GM23338 (cell line): ENCODE results near the gene ACSF3. TPM values are rescaled to one million over a fixed set of nuclear protein-coding genes. Genes with fewer than 3 reads are reported as not detected.

Source experiments
- ATAC-seq: fragments of 200-7000 bp; cut with Tn5 transposase; 3 replicates; pipeline ENCODE4 v1.9.1; 2020
- DNase-seq: peaks from one replicate; pipeline ENCODE4 v3.0.0-alpha.2; 2015; ENCODE audit warnings: low spot score
- H2AFZ ChIP-seq: fragments of 200-600 bp; sonication (generic); 2 replicates; pipeline ENCODE4 v1.8.0; 2016; ENCODE audit warnings: antibody characterized with exemption, mild to moderate bottlenecking, moderate library complexity
- H3F3A ChIP-seq: fragments of 200-600 bp; sonication (generic); replicated peaks from 2 replicates; pipeline ENCODE4 v1.8.0; 2017; ENCODE audit warnings: antibody characterized with exemption, mixed run types, low read depth
- H3K27ac ChIP-seq: fragments of 200-600 bp; sonication (generic); 2 replicates; pipeline ENCODE4 v1.6.1; 2016; ENCODE audit warnings: low read depth
- H3K27me3 ChIP-seq: fragments of 200-600 bp; sonication (generic); 2 replicates; pipeline ENCODE4 v1.8.0; 2016; ENCODE audit warnings: mild to moderate bottlenecking, mixed run types, moderate library complexity; ENCODE audit not compliant: insufficient read depth
- H3K36me3 ChIP-seq: fragments of 200-600 bp; sonication (generic); 2 replicates; pipeline ENCODE4 v1.8.0; 2016; ENCODE audit warnings: mild to moderate bottlenecking; ENCODE audit not compliant: insufficient read depth
- H3K4me1 ChIP-seq: fragments of 200-600 bp; sonication (generic); 2 replicates; pipeline ENCODE4 v1.8.0; 2016; ENCODE audit warnings: mild to moderate bottlenecking, moderate library complexity; ENCODE audit not compliant: insufficient read depth
- H3K4me2 ChIP-seq: fragments of 200-600 bp; sonication (generic); 2 replicates; pipeline ENCODE4 v1.7.1; 2017; ENCODE audit warnings: mixed run types
- H3K4me3 ChIP-seq: fragments of 200-600 bp; sonication (generic); 2 replicates; pipeline ENCODE4 v1.6.1; 2016; ENCODE audit warnings: mixed run types
- H3K79me2 ChIP-seq: fragments of 200-600 bp; sonication (generic); replicated peaks from 2 replicates; pipeline ENCODE4 v1.8.0; 2017; ENCODE audit warnings: mild to moderate bottlenecking; ENCODE audit not compliant: insufficient read depth
- H3K9me2 ChIP-seq: fragments of 200-600 bp; sonication (generic); 2 replicates; pipeline ENCODE4 v1.8.0; 2017; ENCODE audit not compliant: insufficient read depth
- H4K20me1 ChIP-seq: fragments of 200-600 bp; sonication (generic); replicated peaks from 2 replicates; pipeline ENCODE4 v1.8.0; 2017; ENCODE audit warnings: mild to moderate bottlenecking; ENCODE audit not compliant: insufficient read depth
- H3K27ac Mint-ChIP-seq: 2 replicates; pipeline ENCODE4 v1.8.0; 2020; ENCODE audit warnings: inconsistent platforms, mild to moderate bottlenecking, moderate library complexity, mixed read lengths
- H3K27me3 Mint-ChIP-seq: 3 replicates; pipeline ENCODE4 v1.8.0; 2022; ENCODE audit warnings: low read depth, mild to moderate bottlenecking, moderate library complexity, mixed read lengths, inconsistent platforms; ENCODE audit not compliant: insufficient read depth, poor library complexity
- H3K36me3 Mint-ChIP-seq: 3 replicates; pipeline ENCODE4 v1.8.0; 2021; ENCODE audit warnings: low read depth, mild to moderate bottlenecking, inconsistent platforms, moderate library complexity, mixed read lengths
- H3K4me1 Mint-ChIP-seq: 3 replicates; pipeline ENCODE4 v1.8.0; 2020; ENCODE audit warnings: mild to moderate bottlenecking, inconsistent platforms, mixed read lengths
- H3K4me3 Mint-ChIP-seq: 3 replicates; pipeline ENCODE4 v1.8.0; 2021; ENCODE audit warnings: moderate library complexity, mild to moderate bottlenecking, inconsistent platforms, mixed read lengths
- H3K9me3 Mint-ChIP-seq: 3 replicates; pipeline ENCODE4 v1.8.0; 2020; ENCODE audit warnings: moderate library complexity, mild to moderate bottlenecking, inconsistent platforms, mixed read lengths
- CTCF ChIP-seq, 2 experiments: fragments of 200-600 bp in 1 of 2; sonication (generic) in 1 of 2; conservative IDR thresholded peaks; 2 replicates each; pipeline versions ENCODE4 v1.5.1 to v1.6.1; 2016 to 2017; ENCODE audit warnings: antibody characterized with exemption in 2 of 2, low read depth in 2 of 2, mild to moderate bottlenecking in 2 of 2, moderate library complexity in 1 of 2
- EZH2 ChIP-seq: fragments of 200-600 bp; sonication (generic); IDR thresholded peaks from one replicate; pipeline ENCODE4 v1.8.0; 2017; ENCODE audit warnings: antibody characterized with exemption, mild to moderate bottlenecking, low read depth; ENCODE audit not compliant: unreplicated experiment
- EZH2phosphoT487 ChIP-seq: fragments of 200-600 bp; sonication (generic); IDR thresholded peaks from one replicate; pipeline ENCODE4 v1.8.1; 2018; ENCODE audit warnings: antibody characterized with exemption; ENCODE audit not compliant: unreplicated experiment
- JUNB ChIP-seq: IDR thresholded peaks from one replicate; pipeline ENCODE4 v1.6.1; 2016; ENCODE audit warnings: antibody characterized with exemption; ENCODE audit not compliant: unreplicated experiment
- NANOG ChIP-seq: IDR thresholded peaks from 2 replicates; pipeline ENCODE4 v1.6.1; 2016; ENCODE audit warnings: antibody characterized with exemption, borderline replicate concordance
- POLR2AphosphoS5 ChIP-seq: IDR thresholded peaks from 2 replicates; pipeline ENCODE4 v1.6.1; 2016; ENCODE audit warnings: antibody characterized with exemption, low read depth
- REST ChIP-seq: IDR thresholded peaks from one replicate; pipeline ENCODE4 v1.6.1; 2018; ENCODE audit warnings: antibody characterized with exemption; ENCODE audit not compliant: unreplicated experiment
- ZNF114 ChIP-seq: fragments of 250-450 bp; sonication (Bioruptor Pico); IDR thresholded peaks from 2 replicates; pipeline ENCODE4 v1.5.0; 2020; ENCODE audit warnings: mild to moderate bottlenecking, moderate library complexity
- ZNF331 ChIP-seq: fragments of 250-450 bp; sonication (Bioruptor Pico); IDR thresholded peaks from 2 replicates; pipeline ENCODE4 v1.5.0; 2020; ENCODE audit warnings: low read depth, mild to moderate bottlenecking, moderate library complexity
- ZNF462 ChIP-seq: fragments of 250-450 bp; sonication (Bioruptor Pico); IDR thresholded peaks from 2 replicates; pipeline ENCODE4 v1.5.0; 2020; ENCODE audit warnings: mild to moderate bottlenecking, moderate library complexity
- polyA plus RNA-seq: library from polyadenylated mRNA; unstranded; fragments of >200 nt; fragmentation: Nextera tagmentation; extraction: Ambion mirVana; gene quantifications from 2 replicates; pipeline ENCODE4 v1.2.1, GENCODE V29; 2016
- total RNA-seq: library from RNA; depleted of rRNA; stranded (reverse); fragments of >200 nt; shearing (Covaris generic); gene quantifications from 2 replicates; pipeline ENCODE4 v1.2.3, GENCODE V29; 2014

Gene ACSF3
- total and polyA plus RNA-seq, 2 experiments from 2014 or later: 12.8 to 23.1 TPM

GRCh38 chr16:89050868-89051311 lies 42.8 kb upstream of the ACSF3 start:
- Mint-ChIP-seq H3K27ac (no peak overlapping the region), H3K27me3 (peaks cover 3% of the 10 kb centered on the region), H3K4me3 (no peak overlapping the region), H3K36me3 (no peaks in the 10 kb centered on the region), H3K4me1 (peaks cover 3% of the 10 kb centered on the region; the same call in 2 of the 3 replicates), H3K9me3 (peaks cover 2% of the 10 kb centered on the region; the same call in 1 of the 3 replicates)
- no peaks in the 10 kb centered on the region for H3F3A ChIP-seq
- ATAC-seq (peak; percentile 8; the same call in 2 of the 3 replicates), DNase-seq (no peak)
- no peaks in the 10 kb centered on the region for H3K27me3 ChIP-seq
- no peaks in the 10 kb centered on the region for H3K79me2 ChIP-seq
- H2AFZ ChIP-seq: no peak overlapping the region
- no peak overlapping the region for H3K4me3 ChIP-seq
- no peak for TF ChIP-seq ZNF462 (CRISPR knock-in tag)
- no peak for TF ChIP-seq POLR2AphosphoS5
- TF ChIP-seq NANOG: no peak
- no peaks in the 10 kb centered on the region for H4K20me1 ChIP-seq
- H3K4me2 ChIP-seq: no peak overlapping the region
- no peaks in the 10 kb centered on the region for H3K36me3 ChIP-seq
- H3K9me2 ChIP-seq: no peaks in the 10 kb centered on the region
- no peak overlapping the region for H3K27ac ChIP-seq
- 0 out of 2 replicates have a peak, but pooled peaks cover 5% of the 10 kb centered on the region for H3K4me1 ChIP-seq

- Histone ChIP-seq H3K4me2 (no peak overlapping the region), H2AFZ (no peak overlapping the region), H3K4me1 (0 out of 2 replicates have a peak, but pooled peaks cover 5% of the 10 kb centered on the region), H3F3A (no peaks in the 10 kb centered on the region), H3K9me2 (no peaks in the 10 kb centered on the region), H4K20me1 (no peaks in the 10 kb centered on the region), H3K79me2 (no peaks in the 10 kb centered on the region), H3K27ac (no peak overlapping the region), H3K27me3 (no peaks in the 10 kb centered on the region), H3K4me3 (no peak overlapping the region), H3K36me3 (no peaks in the 10 kb centered on the region)
- Mint-ChIP-seq H3K27me3 (peaks cover 3% of the 10 kb centered on the region), H3K27ac (no peak overlapping the region), H3K9me3 (no peaks in the 10 kb centered on the region), H3K4me3 (no peak overlapping the region), H3K36me3 (no peaks in the 10 kb centered on the region), H3K4me1 (peaks cover 3% of the 10 kb centered on the region; the same call in 2 of the 3 replicates)
- no peak for ATAC-seq
- DNase-seq: no peak
- TF ChIP-seq EZH2phosphoT487: no peak
- TF ChIP-seq REST: no peak
- TF ChIP-seq CTCF (conservative IDR thresholded peaks at IDR 0.05; ENCODE audit: low read depth in 2 of 2): no peak
- TF ChIP-seq ZNF114 (CRISPR knock-in tag): no peak
- no peak for TF ChIP-seq ZNF331 (CRISPR knock-in tag)
- TF ChIP-seq EZH2: no peak
- no peak for TF ChIP-seq JUNB
- no peak for TF ChIP-seq POLR2AphosphoS5
- no peak for TF ChIP-seq NANOG
These were observed 42.0 kb upstream of the ACSF3 start for GRCh38 chr16:89051521-89052166.
